DOHH2 (cell line): ENCODE data around the gene KREMEN1.

Experiments used
- EZH2phosphoT487 ChIP-seq: fragments of 200-600 bp; sonication (generic); IDR thresholded peaks from 2 replicates; pipeline ENCODE4 v1.6.1; 2017; ENCODE audit warnings: borderline replicate concordance, mild to moderate bottlenecking, antibody characterized with exemption, low read length, moderate library complexity, mixed read lengths
- TF ChIP-seq, protein P1 (sequence below): fragments of 200-600 bp; sonication (generic); IDR thresholded peaks from one replicate; pipeline ENCODE4 v1.5.1; 2014; ENCODE audit warnings: antibody characterized with exemption, mild to moderate bottlenecking, low read depth, low read length; ENCODE audit not compliant: poor library complexity, severe bottlenecking

GRCh38 chr22:29136782-29137700, 64.2 kb downstream of the KREMEN1 start:
- TF ChIP-seq, protein P1, sequence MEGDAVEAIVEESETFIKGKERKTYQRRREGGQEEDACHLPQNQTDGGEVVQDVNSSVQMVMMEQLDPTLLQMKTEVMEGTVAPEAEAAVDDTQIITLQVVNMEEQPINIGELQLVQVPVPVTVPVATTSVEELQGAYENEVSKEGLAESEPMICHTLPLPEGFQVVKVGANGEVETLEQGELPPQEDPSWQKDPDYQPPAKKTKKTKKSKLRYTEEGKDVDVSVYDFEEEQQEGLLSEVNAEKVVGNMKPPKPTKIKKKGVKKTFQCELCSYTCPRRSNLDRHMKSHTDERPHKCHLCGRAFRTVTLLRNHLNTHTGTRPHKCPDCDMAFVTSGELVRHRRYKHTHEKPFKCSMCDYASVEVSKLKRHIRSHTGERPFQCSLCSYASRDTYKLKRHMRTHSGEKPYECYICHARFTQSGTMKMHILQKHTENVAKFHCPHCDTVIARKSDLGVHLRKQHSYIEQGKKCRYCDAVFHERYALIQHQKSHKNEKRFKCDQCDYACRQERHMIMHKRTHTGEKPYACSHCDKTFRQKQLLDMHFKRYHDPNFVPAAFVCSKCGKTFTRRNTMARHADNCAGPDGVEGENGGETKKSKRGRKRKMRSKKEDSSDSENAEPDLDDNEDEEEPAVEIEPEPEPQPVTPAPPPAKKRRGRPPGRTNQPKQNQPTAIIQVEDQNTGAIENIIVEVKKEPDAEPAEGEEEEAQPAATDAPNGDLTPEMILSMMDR = no peak
- TF ChIP-seq EZH2phosphoT487 = no peak
